PC-3 (cell line): ENCODE results near the gene WDR33.

Experiments used
- CTCF ChIP-seq: fragments of 300-600 bp; sonication (generic); conservative IDR thresholded peaks from 2 replicates; pipeline ENCODE4 v1.5.1; 2017; ENCODE audit warnings: antibody characterized with exemption, low read depth, mild to moderate bottlenecking, low read length
- EZH2 ChIP-seq: fragments of 300-600 bp; sonication (generic); IDR thresholded peaks from one replicate; pipeline ENCODE4 v1.6.1; 2017; ENCODE audit warnings: antibody characterized with exemption, mild to moderate bottlenecking, low read length; ENCODE audit not compliant: unreplicated experiment

- TF ChIP-seq CTCF (no peak), EZH2 (no peak)
Measured at GRCh38 chr2:127778447-127778846, 32.5 kb downstream of the WDR33 start.
